ENCODE measurements around the gene ABCG2. TPM values are rescaled to one million over a fixed set of nuclear protein-coding genes. Genes with fewer than 3 reads are reported as not detected.

The ABCG2 gene
- total RNA-seq, 2 donors from 2014 or later = 12.3 to 15.3 TPM

- H3K27me3 ChIP-seq (replicated peaks; ENCODE audit: insufficient read depth) = no peaks in the 10 kb centered on the region
- intact Hi-C loops (cut with DNase I) = no loop called here
- no peak for DNase-seq (ENCODE audit: low spot score)
- TF ChIP-seq CTCF (IDR thresholded peaks at IDR 0.05) (no peak), POLR2AphosphoS5 (IDR thresholded peaks at IDR 0.05) (no peak), POLR2A (IDR thresholded peaks at IDR 0.05) (no peak)
- H3K4me1 ChIP-seq (replicated peaks) = no peaks in the 10 kb centered on the region
- H3K4me3 ChIP-seq = no peak overlapping the region
- H3K27ac ChIP-seq = no peak overlapping the region
- no peaks in the 10 kb centered on the region for H3K9me3 ChIP-seq
- H3K36me3 ChIP-seq = no peaks in the 10 kb centered on the region
These were observed 27.5 kb upstream of the ABCG2 start for GRCh38 chr4:88185906-88186305.

DNA sequence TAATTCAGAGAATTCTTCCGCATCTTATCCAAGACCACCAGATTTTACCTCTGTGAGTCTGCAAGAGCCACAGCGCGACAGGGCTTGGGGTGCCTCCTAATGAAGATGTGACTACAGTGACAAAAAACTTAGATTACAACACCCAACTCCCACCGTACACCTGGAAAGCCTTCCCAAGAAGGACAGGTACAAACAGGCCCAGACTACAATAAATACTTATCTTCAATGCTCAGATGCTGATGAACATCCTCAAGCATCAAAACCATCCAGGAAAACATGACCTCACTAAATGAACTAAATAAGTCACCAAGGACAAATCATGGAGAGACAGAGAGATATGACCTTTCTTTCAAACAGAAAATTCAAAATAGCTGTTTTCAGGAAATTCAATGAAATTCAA lies 20.8 kb upstream of the ABCG2 start:
- no peaks in the 10 kb centered on the region for H3K27me3 ChIP-seq (replicated peaks; ENCODE audit: insufficient read depth)
- TF ChIP-seq POLR2AphosphoS5 (IDR thresholded peaks at IDR 0.05) (no peak), CTCF (IDR thresholded peaks at IDR 0.05) (no peak), POLR2A (IDR thresholded peaks at IDR 0.05) (no peak)
- no peak for DNase-seq (ENCODE audit: low spot score)

DNA sequence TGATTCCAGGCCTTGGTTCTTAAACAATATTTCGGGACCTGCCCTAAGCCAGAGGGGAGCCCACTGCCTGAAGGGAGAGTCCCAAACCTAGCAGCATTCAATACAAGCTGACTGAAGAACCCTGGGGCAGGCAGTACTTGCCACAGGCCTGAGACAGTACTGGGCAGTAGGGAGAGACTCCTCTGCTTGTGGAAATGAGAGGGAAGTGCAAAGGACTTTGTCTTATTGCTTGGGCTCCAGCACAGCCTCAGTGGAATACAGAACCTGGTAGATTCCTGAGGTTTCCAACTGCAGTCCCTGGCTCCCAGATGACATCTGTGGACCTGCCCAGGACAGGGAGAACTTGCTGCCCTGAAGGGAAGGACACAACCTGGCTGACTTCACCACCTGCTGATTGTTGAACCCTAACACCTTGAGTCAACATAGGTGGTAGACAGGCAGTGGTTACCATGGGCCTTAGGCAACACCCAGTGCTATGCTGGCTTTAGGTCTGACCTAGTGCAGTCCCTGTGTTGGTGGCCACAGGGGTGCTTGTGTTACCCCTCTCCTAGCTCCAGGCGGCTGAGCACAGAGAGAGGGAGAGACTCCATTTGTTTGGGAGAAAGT lies 20.3 kb upstream of the ABCG2 start:
- no peak overlapping the region for H3K27ac ChIP-seq
- 70% methylated on average over 2 of the region's 2 CpGs for WGBS
- H3K36me3 ChIP-seq = no peaks in the 10 kb centered on the region
- no peaks in the 10 kb centered on the region for H3K27me3 ChIP-seq (replicated peaks; ENCODE audit: insufficient read depth)
- DNase-seq (ENCODE audit: low spot score) = no peak
- intact Hi-C loops (cut with DNase I) = no loop called here
- no peaks in the 10 kb centered on the region for H3K4me1 ChIP-seq (replicated peaks)
- no peak overlapping the region for H3K4me3 ChIP-seq
- no peaks in the 10 kb centered on the region for H3K9me3 ChIP-seq
- TF ChIP-seq POLR2A (IDR thresholded peaks at IDR 0.05) = no peak
- TF ChIP-seq CTCF (IDR thresholded peaks at IDR 0.05) = no peak
- no peak for TF ChIP-seq POLR2AphosphoS5 (IDR thresholded peaks at IDR 0.05)

More for the DNA sequence above, 20.8 kb upstream of the ABCG2 start:
- Histone ChIP-seq H3K4me3 (no peak overlapping the region), H3K27ac (no peak overlapping the region), H3K4me1 (replicated peaks) (no peaks in the 10 kb centered on the region), H3K9me3 (no peaks in the 10 kb centered on the region), H3K36me3 (no peaks in the 10 kb centered on the region)
- intact Hi-C loops (cut with DNase I) = no loop called here
- 89% methylated on average over 4 of the region's 4 CpGs for WGBS

DNA sequence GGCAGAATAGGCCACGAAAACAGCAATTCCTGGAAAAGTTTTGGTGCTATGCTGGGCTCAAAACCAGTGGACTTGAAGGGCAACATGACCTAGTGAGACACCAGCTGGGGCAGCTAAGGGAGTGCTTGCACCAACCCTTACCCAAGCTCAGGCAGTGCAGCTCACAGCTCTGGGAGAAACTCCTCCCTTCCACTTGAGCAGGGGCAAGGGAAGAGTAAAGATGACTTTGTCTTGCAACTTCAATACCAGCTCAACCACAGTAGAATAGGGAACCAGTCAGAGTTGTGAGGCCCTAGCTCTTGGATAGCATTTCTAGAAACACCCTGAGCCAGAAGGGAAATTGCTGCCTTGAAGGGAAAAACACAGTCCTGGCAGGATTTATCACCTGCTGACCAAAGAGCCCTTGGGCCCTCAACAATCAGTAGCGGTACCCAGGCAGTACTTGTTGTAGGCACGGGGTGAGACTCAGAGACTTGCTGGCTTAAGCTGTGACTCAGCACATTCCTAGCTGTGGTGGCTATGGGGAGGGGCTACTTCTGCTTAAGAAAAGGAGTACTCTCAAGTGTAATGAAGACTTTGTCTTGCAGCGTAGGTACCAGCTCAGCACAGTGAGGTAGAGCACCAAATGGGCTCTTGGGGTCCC lies 19.7 kb upstream of the ABCG2 start:
- no peak for DNase-seq (ENCODE audit: low spot score)
- Histone ChIP-seq H3K27ac (no peak overlapping the region), H3K4me3 (no peak overlapping the region), H3K9me3 (no peaks in the 10 kb centered on the region), H3K4me1 (replicated peaks) (no peaks in the 10 kb centered on the region), H3K36me3 (no peaks in the 10 kb centered on the region), H3K27me3 (replicated peaks; ENCODE audit: insufficient read depth) (no peaks in the 10 kb centered on the region)
- TF ChIP-seq POLR2AphosphoS5 (IDR thresholded peaks at IDR 0.05) (no peak), POLR2A (IDR thresholded peaks at IDR 0.05) (no peak), CTCF (IDR thresholded peaks at IDR 0.05) (no peak)
- intact Hi-C loops (cut with DNase I) = no loop called here
- 67% methylated on average over 4 of the region's 4 CpGs for WGBS

- Histone ChIP-seq H3K9me3 (no peaks in the 10 kb centered on the region), H3K27me3 (replicated peaks; ENCODE audit: insufficient read depth) (no peaks in the 10 kb centered on the region), H3K36me3 (no peaks in the 10 kb centered on the region), H3K4me3 (no peak overlapping the region), H3K4me1 (replicated peaks) (no peaks in the 10 kb centered on the region), H3K27ac (no peak overlapping the region)
- no peak for DNase-seq (ENCODE audit: low spot score)
- intact Hi-C loops (cut with DNase I) = no loop called here
- TF ChIP-seq CTCF (IDR thresholded peaks at IDR 0.05) = no peak
- no peak for TF ChIP-seq POLR2A (IDR thresholded peaks at IDR 0.05)
- TF ChIP-seq POLR2AphosphoS5 (IDR thresholded peaks at IDR 0.05) = no peak
These were observed 14.5 kb upstream of the ABCG2 start for GRCh38 chr4:88172987-88173386.

Measured in prostate gland (tissue), 2 donors.